Central memory CD4-positive, alpha-beta T cell (primary cell): Measurements from ENCODE around the gene SLC16A4.
A peak's percentile ranks its signal among the peaks of the same experiment; 100 is the strongest.

Experiments
- DNase-seq: peaks from one replicate; pipeline ENCODE4 v3.0.0; 2022

Gene SLC16A4

DNA sequence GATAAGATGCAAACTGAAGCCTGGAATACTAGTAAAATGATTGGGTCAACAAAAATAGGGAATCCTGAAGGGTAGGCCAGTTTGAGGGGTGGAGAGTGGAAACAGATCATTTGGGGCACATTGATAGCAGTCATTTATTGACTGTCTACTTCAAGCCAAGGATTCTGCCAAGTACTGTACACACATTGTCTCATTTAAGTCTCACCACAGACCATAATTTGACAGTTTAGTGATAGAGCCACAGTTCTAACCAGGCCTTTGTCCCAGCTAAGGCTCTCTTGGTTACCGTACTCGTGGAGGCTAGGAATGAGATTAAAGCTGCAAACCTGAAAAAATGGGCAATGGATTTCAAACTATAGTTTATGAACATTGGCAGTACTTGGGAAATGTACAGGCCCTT, 40.5 kb downstream of the SLC16A4 start:
- no peak for DNase-seq

DNA sequence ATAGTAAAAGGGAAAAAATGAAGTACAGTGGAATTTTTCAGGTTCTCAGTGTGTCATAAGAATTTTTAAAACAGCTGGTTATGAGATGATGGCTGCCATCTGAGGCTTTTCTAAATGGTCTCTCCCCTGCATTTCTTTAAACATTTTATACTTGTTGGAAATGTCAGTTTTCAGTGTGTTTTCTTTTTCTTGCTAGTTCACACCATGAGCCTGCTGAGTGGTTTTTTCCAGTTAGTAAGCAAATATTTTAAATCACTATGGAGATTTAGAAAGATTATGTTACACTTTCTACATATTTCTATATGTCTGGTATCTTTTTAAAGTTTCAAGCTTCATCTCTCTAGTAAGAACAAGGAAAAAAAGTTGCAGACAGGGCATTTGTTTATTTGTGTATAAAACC, 42.1 kb downstream of the SLC16A4 start:
- no peak for DNase-seq

DNA sequence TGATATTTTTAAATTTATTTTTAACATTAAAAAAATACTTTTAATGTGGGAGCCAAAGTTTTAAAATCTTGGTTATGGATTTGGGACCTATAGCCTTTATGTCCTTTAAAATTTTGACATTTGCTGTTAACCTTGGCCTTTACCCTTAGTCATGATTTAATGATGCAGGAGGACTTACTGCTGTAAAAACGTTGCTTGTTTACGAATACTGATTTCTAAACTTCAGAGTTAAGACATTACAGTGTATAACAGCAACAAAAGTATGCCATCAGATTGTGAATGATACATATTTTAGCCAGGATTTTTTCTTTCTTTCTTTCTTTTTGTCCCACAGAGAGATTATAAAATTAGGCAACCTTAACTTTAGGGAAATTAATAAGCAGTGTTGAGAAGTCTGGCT, 42.8 kb downstream of the SLC16A4 start:
- DNase-seq = no peak

DNA sequence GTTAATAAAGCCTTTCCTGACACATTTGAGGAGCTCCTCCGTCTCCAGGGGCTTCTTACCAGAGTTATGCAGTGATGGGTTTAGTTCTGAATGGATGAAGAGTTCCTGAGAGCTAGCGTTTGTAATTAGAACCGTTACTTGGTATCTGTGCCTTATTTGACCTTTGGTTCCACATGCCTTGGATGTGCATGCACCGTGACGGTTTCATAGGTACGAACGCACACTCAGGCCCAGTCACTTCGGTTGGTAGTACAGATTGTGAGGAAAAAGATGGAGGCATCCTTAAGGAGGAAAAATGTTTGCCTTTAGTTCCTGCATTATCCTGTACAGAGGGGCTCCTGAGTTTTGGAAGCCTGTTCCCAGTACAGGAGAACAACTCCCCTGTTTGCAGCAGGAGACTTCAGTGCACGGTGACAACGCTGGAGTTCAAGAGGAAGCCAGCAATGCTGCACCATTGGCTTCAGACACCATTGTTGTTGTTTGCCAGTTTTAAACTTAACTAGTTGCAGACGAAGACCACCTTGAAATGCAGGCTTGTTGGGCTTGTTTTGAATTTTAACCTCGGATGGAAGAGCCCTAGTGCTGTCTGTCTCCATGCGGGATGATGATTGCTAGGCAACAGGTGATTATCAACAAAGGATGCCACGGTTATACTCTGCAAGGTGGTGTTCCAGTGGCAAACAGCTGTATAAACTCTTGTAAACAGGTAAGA, 43.5 kb downstream of the SLC16A4 start:
- no peak for DNase-seq

DNA sequence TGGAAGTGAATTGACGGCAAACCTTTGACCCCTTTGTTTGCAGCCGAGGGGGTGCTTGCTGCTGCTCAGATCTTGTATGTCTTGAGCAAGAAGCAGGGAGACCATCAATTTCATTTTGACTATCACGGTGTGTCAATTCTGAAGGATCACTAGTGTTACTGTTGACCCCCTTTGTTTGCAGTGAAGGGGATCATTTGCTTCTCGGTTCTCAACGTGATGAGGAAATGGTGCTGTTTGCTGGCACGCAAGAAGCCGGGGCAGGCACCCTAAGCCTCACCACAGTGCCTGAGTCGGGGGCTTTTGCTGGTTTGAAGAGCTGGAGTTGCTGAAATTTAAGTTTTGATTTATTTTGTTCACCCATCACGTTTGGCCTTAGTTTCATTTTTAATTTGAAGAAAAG, 44.1 kb downstream of the SLC16A4 start:
- DNase-seq = no peak

DNA sequence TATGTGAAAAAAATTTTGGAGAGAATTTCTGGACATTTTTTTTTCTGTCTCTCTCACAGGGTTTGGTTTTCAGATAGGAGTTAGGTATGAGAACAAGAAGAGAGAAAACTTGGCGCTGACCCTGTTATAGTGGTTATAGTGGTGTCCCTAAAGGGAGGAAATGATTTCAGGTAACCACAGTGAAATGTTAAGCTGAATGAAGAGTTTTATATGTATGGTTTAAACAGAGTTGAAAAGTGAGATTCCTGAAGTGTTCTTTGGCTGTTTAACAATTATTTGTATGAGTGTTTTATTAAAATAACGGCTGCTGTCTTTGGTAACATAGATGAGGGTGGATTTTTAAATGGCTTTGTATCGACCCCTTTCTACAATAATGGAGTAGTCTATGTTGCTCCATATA, 45.3 kb downstream of the SLC16A4 start:
- no peak for DNase-seq

DNA sequence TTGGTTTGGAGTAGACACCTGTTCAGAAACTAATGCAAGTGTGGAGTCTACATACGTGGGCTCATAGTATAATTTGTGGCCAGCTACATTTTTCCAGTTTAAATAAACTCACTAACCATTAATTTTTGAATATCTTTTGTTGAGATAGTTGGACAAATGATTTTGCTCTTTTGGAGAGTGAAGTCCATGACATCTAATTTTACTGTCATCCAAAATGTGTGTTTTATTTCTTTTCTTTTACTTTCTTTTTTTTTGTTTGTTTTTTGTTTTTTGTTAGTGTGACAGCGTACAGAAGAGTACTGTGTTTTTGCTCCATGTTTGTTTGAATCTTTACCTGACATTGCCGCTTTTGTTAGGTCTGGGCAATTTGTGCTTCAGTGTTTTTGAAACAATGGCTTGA, 46.7 kb downstream of the SLC16A4 start:
- no peak for DNase-seq

DNA sequence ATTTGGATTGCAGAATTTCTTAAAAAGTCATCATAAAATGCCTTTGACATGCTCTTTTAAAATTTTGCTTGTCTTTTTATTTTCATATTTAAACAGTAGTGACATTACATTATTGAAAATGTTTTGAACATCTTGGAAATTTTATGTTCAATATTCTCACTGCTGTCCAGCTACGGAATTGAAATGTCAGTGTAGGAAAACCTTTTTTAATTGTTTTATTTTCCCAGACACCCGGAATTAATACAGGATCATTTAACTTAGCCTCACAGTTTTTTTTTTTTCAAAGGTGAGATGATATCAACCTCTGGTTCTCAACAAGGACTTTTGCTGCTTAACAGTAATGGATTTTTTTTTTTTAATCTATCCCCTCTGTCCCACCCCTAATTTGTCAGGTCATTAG, 47.6 kb downstream of the SLC16A4 start:
- DNase-seq = no peak

DNA sequence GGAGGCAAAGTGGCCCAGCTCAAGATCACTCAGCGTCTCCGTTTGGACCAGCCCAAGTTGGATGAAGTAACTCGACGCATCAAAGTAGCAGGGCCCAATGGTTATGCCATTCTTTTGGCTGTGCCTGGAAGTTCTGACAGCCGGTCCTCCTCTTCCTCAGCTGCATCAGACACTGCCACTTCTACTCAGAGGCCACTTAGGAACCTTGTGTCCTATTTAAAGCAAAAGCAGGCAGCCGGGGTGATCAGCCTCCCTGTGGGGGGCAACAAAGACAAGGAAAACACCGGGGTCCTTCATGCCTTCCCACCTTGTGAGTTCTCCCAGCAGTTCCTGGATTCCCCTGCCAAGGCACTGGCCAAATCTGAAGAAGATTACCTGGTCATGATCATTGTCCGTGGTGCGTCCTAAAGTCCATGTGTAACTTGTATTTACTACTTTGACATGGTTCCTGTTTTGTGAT, 48.9 kb downstream of the SLC16A4 start:
- no peak for DNase-seq

DNA sequence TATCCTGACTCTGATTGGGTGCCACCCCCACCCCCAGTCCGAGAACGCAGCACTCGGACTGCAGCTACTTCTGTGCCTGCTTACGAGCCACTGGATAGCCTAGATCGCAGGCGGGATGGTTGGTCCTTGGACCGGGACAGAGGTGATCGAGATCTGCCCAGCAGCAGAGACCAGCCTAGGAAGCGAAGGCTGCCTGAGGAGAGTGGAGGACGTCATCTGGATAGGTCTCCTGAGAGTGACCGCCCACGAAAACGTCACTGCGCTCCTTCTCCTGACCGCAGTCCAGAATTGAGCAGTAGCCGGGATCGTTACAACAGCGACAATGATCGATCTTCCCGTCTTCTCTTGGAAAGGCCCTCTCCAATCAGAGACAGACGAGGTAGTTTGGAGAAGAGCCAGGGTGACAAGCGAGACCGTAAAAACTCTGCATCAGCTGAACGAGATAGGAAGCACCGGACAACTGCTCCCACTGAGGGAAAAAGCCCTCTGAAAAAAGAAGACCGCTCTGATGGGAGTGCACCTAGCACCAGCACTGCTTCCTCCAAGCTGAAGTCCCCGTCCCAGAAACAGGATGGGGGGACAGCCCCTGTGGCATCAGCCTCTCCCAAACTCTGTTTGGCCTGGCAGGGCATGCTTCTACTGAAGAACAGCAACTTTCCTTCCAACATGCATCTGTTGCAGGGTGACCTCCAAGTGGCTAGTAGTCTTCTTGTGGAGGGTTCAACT, 49.5 kb downstream of the SLC16A4 start:
- no peak for DNase-seq

DNA sequence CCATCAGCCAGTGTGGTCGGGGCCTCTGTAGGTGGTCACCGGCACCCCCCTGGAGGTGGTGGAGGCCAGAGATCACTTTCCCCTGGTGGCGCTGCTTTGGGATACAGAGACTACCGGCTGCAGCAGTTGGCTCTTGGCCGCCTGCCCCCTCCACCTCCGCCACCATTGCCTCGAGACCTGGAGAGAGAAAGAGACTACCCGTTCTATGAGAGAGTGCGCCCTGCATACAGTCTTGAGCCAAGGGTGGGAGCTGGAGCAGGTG, 50.7 kb downstream of the SLC16A4 start:
- DNase-seq = no peak

DNA sequence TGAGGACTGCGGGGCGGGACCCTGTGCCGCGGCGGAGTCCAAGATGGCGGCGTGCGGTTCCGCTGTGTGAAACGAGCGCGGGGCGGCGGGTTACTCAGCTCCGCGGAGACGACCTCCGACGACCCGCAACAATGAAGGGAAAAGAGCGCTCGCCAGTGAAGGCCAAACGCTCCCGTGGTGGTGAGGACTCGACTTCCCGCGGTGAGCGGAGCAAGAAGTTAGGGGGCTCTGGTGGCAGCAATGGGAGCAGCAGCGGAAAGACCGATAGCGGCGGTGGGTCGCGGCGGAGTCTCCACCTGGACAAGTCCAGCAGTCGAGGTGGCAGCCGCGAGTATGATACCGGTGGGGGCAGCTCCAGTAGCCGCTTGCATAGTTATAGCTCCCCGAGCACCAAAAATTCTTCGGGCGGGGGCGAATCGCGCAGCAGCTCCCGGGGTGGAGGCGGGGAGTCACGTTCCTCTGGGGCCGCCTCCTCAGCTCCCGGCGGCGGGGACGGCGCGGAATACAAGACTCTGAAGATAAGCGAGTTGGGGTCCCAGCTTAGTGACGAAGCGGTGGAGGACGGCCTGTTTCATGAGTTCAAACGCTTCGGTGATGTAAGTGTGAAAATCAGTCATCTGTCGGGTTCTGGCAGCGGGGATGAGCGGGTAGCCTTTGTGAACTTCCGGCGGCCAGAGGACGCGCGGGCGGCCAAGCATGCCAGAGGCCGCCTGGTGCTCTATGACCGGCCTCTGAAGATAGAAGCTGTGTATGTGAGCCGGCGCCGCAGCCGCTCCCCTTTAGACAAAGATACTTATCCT, 51.2 kb downstream of the SLC16A4 start:
- DNase-seq = no peak

DNA sequence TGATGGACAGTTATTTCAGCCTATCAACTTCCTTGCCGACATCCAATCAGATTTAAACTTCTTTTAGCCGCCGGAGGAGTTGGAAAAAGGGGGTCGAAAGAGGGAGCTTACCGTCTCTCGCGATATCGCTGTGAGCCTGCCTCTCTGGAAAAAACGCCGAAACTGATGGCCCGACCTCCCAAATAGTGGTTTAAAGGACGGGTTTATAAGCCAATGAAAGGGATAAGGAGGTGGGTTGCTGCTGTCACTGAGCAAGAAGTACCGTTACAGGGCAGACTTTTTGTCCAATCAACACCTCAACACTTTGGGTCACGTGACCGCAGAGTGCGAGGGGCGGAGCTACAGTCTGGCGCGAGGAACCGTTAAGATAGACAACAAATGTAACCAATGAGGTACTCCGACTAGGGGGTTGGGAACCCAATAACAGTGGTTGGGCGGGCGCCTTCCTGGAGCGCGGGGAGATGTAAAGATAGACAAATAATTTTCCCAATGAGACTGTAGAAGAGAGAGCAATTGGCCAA, 51.9 kb downstream of the SLC16A4 start, which contains the start of gene RBM15:
Gene RBM15 (plus strand): TSS at position 492 of the 521 bp plus-strand sequence. CDS start 29 bp downstream, at position 521.
- DNase-seq = peak; percentile 100

DNA sequence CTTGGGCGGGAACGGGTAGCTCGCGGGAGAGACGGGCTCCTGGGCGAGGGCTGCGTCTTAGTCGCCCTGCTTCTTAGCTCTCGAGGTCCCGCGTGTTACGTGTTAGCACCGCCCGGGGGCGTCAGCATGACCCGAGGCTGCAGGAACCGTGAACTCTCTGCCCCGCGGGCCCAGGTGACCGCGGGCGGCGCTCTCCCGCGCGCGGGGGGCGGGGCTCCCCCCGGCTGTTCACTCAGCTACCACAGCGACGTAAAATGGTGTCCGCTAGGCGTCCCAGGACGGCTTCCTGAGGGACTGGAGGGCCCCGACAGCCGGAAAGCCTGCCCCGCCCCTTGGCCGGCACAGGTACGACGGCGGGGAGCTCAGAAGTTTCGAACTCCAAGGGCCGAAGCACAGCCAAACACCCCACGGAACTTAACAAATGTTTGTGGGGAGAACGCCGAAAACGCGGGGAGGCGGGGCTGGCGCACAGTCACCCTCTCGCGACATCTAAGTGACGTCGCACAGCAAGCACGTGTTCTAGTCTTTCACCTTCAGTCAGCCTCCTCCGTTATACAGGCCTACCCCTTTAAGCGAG, 52.4 kb downstream of the SLC16A4 start:
- peak; percentile 95 for DNase-seq

DNA sequence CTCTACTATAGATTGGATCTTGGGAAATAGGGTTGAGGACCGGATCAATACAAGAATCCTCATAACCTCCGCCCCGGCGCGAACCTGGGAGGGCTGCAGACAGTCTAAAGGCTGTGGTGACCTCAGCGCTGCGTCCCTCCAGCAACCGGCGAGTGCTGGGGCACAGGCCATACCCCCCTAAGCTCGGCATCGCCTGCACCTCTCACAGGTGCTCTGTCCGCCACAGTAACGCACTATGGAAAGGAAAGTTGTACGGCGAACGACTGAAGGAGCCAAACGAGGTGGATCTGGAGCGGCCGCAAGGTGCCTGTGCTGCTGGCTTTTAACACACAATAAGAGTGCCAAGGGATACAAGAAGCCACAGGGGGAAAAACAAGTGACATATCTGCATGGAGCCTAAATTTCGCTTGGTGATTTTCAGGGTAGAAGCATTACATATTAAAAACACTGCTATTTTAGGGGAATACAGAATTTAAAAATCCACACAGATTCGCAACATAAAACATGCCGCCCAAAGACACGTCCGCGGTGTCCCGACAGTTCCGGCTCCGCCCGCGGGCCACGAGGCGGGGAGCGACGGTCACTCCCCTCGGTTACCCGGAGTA, 53.0 kb downstream of the SLC16A4 start:
- no peak for DNase-seq

DNA sequence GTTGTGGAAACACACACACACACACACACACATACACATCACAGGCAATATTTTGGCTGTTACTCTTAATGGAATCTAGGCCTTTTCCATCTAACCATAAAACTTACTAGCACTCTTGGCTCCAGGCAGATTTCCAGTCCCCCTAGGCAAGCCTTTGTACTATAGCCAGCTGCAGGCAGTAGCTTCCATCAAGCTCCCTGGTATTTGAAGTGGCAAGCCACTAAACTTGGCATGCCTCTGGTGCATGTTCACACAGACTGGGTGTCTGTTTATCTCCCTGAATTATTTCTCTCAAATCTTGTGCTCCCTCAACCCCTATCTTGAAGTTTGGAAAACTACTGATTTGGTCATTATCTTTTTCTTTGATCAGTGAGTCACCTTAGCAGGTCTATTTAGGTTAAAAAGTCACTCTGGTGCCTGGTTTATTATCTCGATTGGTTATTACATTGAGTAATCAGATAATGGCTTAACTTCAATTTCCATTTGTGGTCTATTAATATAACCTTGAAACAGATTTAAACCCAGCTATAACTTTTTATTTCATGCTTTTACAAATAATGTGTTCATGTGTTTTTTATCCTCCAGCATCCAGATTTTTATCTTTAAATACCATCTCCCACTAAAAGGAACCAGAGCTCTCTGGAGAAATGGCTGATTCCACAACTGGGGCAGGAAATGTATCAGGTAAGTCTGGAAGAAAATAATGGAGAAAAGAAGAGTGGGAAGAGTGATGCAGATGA, 54.4 kb downstream of the SLC16A4 start:
- DNase-seq = no peak

DNA sequence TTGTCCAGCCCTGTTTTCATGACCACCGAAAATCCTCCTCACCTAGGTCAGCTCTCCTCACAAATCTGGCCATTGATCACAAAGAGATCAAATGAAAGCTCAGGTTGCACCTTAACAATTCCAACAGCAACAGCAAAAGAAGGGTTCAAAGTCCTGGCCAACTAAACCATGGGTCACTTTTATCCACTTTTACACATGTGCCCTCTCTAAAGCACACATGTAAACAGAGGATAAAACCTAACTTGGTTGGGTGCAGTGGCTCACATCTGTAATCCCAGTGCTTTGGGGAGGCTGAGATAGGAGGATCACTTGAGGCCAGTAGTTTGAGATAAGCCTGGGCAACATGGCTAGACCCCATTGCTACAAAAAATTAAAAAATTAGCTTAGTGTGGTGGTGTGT, 55.6 kb downstream of the SLC16A4 start:
- DNase-seq = no peak

DNA sequence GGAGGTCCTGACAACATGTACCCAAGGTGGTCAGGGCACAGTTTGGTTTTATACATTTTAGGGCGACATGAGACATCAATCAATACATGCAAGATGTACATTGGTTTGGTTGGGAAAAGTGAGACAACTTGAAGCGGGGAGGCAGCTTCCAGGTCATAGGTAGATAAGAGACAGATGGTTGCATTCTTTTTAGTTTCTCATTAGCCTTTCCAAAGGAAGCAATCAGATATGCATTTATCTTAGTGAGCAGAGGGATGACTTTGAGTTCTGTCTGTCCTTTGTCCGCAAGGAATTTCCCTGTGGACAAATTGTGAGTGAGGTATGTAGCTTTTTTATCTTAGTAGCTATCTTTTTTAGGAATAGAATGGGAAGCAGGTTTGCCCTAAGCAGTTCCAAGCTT, 62.1 kb downstream of the SLC16A4 start:
- no peak for DNase-seq

DNA sequence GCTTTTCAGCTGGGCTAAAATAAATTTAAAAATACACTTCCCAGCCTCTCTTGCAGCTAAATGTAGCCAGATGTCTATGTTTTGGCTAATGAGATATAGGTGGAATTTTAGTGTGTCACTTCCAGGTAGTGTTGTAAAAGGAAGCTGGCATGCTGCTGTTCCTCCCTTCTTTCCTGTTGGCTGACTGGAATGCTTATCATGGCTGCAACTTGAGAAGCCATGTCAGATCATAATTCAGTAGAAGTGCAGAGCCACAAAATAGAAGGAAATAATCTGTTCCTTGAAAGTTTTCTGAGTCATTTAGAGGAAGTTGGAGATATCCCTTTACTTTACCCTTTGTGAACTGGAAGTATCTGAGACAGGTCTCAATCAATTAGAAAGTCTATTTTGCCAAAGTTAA, 62.6 kb downstream of the SLC16A4 start:
- DNase-seq = no peak

DNA sequence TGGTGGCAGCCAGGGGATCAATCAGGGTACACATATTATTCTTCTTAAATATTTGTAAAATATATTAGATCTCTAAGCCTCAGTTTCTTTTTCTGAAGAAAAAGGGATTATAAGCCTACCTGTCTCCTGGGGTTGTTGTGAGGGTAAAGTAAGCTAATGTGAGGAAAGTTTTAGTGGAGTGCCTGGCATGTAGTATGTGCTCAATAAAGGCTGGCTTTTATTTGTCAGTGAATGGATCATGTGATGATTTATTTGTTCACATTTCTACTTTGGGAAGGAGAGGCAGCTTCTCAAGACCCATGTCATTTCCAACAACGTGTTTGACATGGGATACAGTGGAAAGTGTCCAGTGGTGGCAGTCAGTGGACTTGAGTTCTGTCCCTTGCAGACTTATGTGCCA, 64.0 kb downstream of the SLC16A4 start:
- DNase-seq = no peak

DNA sequence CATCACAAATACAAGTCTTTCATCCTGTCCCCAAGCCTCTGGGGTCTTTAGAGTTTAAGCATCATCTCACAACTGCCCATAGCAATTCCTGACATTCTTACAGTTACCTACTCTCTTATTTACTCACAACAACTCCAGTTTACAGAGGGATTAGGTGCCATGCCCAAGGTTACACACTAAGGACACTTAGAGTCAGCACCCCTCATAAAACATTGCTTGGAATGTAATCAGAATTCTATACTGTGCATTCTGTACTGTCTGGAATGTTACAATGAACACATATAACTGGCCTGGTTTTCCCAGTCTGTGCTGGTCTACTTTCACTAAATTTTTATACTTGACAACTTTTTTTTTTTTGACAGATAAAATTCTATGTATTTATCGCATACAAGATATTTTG, 66.2 kb downstream of the SLC16A4 start:
- no peak for DNase-seq

DNA sequence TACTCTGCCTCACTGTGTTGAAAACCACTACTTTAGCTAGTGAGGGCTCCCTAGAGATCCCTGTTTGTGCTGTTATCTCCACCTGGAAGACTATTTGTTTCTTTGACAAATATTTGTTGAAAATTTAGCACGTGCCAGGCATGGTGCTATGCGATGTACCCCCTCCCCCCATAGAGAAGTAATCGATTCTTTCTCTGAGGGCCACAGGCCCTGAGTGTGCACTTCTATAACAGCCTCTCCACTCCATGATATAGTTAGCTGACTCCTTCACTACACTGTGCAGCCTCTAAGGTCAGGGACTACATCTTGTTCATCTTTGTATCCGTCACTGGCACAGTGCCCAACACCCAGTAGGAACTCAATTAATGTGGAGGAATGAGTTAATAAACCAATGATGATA, 69.0 kb downstream of the SLC16A4 start:
- no peak for DNase-seq
